ENCODE results near the gene PRR19.
A peak's percentile ranks its signal among the peaks of the same experiment; 100 is the strongest.
"Not testable (repeated sequence)": the region's sequence is repeated elsewhere in the genome, so short reads cannot be mapped to it uniquely, and the experiment has no call there.

Gene PRR19

DNA sequence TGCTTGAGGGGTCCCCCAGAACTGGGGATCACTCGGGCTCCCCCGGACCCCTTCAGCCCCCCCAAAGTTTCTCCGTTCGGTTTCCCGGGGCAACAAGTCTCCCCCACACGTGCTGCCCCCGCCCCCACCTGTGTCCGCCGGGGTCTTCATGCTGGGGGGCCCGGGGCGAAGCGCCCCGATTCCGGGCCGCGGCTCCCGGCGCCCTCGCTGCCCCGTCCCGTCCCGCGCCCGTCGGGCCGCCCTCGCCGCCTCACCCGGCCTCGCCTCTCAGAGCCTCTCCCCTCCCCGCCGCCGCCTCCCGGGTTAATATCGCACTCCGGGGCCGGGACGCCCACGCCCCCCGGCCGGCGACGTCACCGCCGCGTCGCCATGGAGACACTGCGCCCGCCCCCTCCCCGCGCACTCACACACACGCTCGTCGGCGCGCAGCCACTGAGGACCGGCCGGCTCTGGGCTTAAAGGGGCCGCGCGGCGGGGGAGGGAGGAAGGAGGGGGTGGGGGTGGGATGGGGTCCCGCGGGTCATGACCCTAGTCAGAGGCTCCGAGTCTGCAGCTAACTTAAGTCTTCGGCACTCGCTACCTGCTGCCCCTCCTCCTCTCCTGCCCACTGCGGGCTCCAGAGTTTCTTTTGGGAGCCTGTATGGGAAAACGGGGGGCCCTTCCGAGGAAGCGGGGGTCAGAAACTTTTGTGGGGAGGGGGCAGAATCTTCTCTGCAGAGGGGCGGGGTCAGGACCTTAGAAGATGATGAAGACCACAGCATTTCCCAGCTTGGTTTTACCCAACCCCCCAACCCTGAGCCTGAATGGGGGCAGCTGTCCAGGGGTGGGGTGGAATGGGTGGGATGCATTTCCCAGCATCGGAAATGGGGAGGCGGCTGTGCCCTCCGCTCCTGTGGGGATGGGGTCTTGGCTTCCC lies 46.8 kb upstream of the PRR19 start, which contains the start of gene ERF:
Gene ERF, minus strand, starts transcription at position 279 of the 916 bp plus-strand sequence. Its CDS starts 129 bp downstream, at position 150.
- Histone ChIP-seq H2BK120ac (ENCODE audit: low read depth, low read length) (peak within 1 kb of the TSS; percentile 79), H3K56ac (ENCODE audit: low read length) (peak within 1 kb of the TSS; percentile 97), H3K4me1 (ENCODE audit: control insufficient read depth, low read depth, low read length) (peaks cover 11% of the 10 kb centered on the region), H3K36me3 (ENCODE audit: control insufficient read depth, insufficient read depth, low read length) (no peaks in the 10 kb centered on the region), H3K18ac (ENCODE audit: low read length) (peak within 1 kb of the TSS; percentile 94), H3K79me2 (ENCODE audit: control insufficient read depth, insufficient read depth, low read length) (peaks cover 31% of the 10 kb centered on the region), H2BK15ac (replicated peaks; ENCODE audit: low read depth) (peak within 1 kb of the TSS; percentile 10), H2BK5ac (ENCODE audit: low read length) (peak within 1 kb of the TSS; percentile 88), H3K4me2 (ENCODE audit: low read length) (peak within 1 kb of the TSS; percentile 84), H3K4me3 (ENCODE audit: low read length) (peak within 1 kb of the TSS; percentile 88), H3K4ac (ENCODE audit: low read depth, low read length) (peak within 1 kb of the TSS; percentile 95), H3K79me1 (ENCODE audit: low read length) (peaks cover 15% of the 10 kb centered on the region), H3K27me3 (ENCODE audit: insufficient read depth, low read length, poor library complexity) (no peaks in the 10 kb centered on the region), H3K23ac (ENCODE audit: low read length) (peak within 1 kb of the TSS; percentile 97), H2AK5ac (ENCODE audit: low read length) (no peak within 1 kb of the TSS), H4K5ac (ENCODE audit: low read length) (no peak within 1 kb of the TSS), H4K8ac (ENCODE audit: low read depth, low read length) (peak within 1 kb of the TSS; percentile 87), H3K27ac (ENCODE audit: low read depth, low read length) (peak within 1 kb of the TSS; percentile 99), H3K9ac (ENCODE audit: low read length) (peak within 1 kb of the TSS; percentile 96)
- WGBS (ENCODE audit: extremely low coverage, insufficient coverage, low lambda C conversion rate) = no CpG with 5 or more reads among the region's 75 CpGs
- peak; percentile 94 for DNase-seq

DNA sequence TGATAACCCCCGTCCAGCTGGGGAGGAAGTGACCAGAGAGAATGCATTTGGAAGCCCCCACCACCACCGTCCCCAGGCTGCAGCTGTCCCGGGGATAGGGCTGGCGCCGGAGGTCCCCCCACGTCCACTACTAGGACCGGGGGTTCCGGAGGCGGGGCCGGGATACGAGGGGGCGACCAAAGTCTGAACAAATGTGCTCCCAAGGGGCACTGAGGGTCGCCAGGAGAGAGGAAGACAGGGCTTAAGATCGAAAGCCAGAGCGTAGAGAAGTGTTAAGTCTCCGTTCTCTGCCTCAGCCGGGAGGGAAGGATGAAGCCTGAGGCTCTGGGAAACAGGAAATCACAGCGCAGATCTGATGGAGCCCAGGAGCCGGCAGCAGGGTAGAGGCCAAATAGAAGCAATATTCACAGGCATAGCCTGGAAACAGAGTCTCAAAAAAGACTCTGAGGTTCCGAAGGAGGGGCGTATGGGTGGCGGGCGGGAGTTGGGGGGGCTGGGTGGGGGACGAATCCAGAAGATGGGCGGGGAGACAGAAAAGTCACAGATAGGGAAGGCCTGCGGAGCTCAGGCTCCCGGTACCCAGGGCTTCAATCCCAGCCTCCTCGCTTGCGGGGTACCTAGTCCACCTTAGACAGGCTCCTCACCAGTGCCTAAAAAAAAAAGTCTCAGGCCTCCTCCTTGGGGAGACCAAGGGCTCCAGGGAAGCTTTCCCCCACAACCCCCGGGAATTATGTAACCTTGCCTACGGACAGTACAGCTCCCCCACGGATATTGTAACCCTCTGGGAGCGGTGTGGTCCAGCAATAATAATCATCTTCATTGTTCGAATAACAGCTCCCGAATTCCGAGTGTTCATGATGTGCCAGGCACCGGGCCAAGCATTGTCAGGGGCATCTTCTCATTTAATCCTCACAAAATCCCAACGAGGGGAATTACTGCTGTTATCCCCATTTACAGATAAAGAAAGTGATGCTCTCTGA lies 45.9 kb upstream of the PRR19 start:
- Histone ChIP-seq H3K27ac (ENCODE audit: low read depth, low read length) (peak overlapping the region; percentile 99), H2BK120ac (ENCODE audit: low read depth, low read length) (peak overlapping the region; percentile 54), H4K8ac (ENCODE audit: low read depth, low read length) (no peak overlapping the region), H3K79me2 (ENCODE audit: control insufficient read depth, insufficient read depth, low read length) (peaks cover 25% of the 10 kb centered on the region), H3K27me3 (ENCODE audit: insufficient read depth, low read length, poor library complexity) (no peaks in the 10 kb centered on the region), H3K4me3 (ENCODE audit: low read length) (peak overlapping the region; percentile 39), H4K5ac (ENCODE audit: low read length) (no peak overlapping the region), H3K56ac (ENCODE audit: low read length) (peak overlapping the region; percentile 89), H2AK5ac (ENCODE audit: low read length) (no peak overlapping the region), H2BK15ac (replicated peaks; ENCODE audit: low read depth) (peak overlapping the region; percentile 10), H3K18ac (ENCODE audit: low read length) (peak overlapping the region; percentile 94), H3K79me1 (ENCODE audit: low read length) (peaks cover 10% of the 10 kb centered on the region), H3K36me3 (ENCODE audit: control insufficient read depth, insufficient read depth, low read length) (no peaks in the 10 kb centered on the region), H3K9ac (ENCODE audit: low read length) (peak overlapping the region; percentile 80), H3K23ac (ENCODE audit: low read length) (peak overlapping the region; percentile 45), H3K4me1 (ENCODE audit: control insufficient read depth, low read depth, low read length) (peaks cover 11% of the 10 kb centered on the region), H3K4ac (ENCODE audit: low read depth, low read length) (peak overlapping the region; percentile 89), H3K4me2 (ENCODE audit: low read length) (peak overlapping the region; percentile 84), H2BK5ac (ENCODE audit: low read length) (no peak overlapping the region)
- no CpG with 5 or more reads among the region's 38 CpGs for WGBS (ENCODE audit: extremely low coverage, insufficient coverage, low lambda C conversion rate)
- peak; percentile 87 for DNase-seq

DNA sequence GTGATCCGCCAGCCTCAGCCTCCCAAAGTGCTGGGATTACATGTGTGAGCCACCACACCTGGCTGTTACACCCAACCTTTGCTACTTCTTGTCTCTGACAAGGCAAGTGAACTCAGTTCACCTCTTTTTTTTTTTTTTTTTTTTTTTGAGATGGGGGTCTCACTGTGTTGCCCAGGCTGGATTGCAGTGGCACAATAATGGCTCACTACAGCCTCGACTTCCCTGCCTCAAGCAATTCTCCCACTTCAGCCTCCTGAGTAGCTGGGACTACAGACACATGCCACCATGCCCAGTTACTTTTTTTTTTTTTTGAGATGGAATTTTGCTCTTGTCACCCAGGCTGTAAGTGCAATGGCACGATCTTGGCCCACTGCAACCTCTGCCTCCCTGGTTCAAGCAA lies 44.1 kb upstream of the PRR19 start:
- H3K4ac ChIP-seq (ENCODE audit: low read depth, low read length); H3K4me1 ChIP-seq (ENCODE audit: control insufficient read depth, low read depth, low read length); H3K4me2 ChIP-seq (ENCODE audit: low read length); H3K27me3 ChIP-seq (ENCODE audit: insufficient read depth, low read length, poor library complexity); H4K5ac ChIP-seq (ENCODE audit: low read length); H2BK120ac ChIP-seq (ENCODE audit: low read depth, low read length); H2BK15ac ChIP-seq (replicated peaks; ENCODE audit: low read depth); H3K36me3 ChIP-seq (ENCODE audit: control insufficient read depth, insufficient read depth, low read length); H3K27ac ChIP-seq (ENCODE audit: low read depth, low read length); H3K23ac ChIP-seq (ENCODE audit: low read length); H3K18ac ChIP-seq (ENCODE audit: low read length); H3K56ac ChIP-seq (ENCODE audit: low read length); H3K79me1 ChIP-seq (ENCODE audit: low read length); H2BK5ac ChIP-seq (ENCODE audit: low read length); DNase-seq; H4K8ac ChIP-seq (ENCODE audit: low read depth, low read length); H2AK5ac ChIP-seq (ENCODE audit: low read length); H3K9ac ChIP-seq (ENCODE audit: low read length); H3K4me3 ChIP-seq (ENCODE audit: low read length): not testable (repeated sequence)
- no CpG with 5 or more reads among the region's 3 CpGs for WGBS (ENCODE audit: extremely low coverage, insufficient coverage, low lambda C conversion rate)
- peaks cover 10% of the 10 kb centered on the region for H3K79me2 ChIP-seq (ENCODE audit: control insufficient read depth, insufficient read depth, low read length)

DNA sequence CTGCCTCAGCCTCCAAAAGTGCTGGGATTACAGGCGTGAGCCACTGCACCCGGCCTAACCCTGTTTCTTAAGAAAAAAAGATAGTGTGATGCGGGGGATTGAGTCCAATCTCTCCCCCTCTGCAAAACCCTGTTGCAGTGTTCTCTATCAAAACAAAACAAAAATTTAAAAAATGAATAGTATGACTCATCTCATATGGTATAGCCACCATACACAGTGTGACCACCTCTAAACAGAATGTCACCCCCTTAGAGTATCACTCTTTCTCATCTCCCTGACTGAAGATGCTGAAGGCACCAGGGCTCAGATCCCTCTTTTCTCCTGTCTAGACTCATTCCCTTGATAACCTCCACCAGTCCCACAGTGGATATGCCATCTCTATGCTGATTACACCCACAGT lies 40.2 kb upstream of the PRR19 start:
- Histone ChIP-seq H3K23ac (ENCODE audit: low read length) (no peak overlapping the region), H2BK15ac (replicated peaks; ENCODE audit: low read depth) (no peak overlapping the region), H4K8ac (ENCODE audit: low read depth, low read length) (no peak overlapping the region), H3K27me3 (ENCODE audit: insufficient read depth, low read length, poor library complexity) (no peaks in the 10 kb centered on the region), H3K4me2 (ENCODE audit: low read length) (no peak overlapping the region), H3K79me1 (ENCODE audit: low read length) (no peaks in the 10 kb centered on the region), H2BK120ac (ENCODE audit: low read depth, low read length) (no peak overlapping the region), H3K36me3 (ENCODE audit: control insufficient read depth, insufficient read depth, low read length) (no peaks in the 10 kb centered on the region), H2AK5ac (ENCODE audit: low read length) (no peak overlapping the region), H4K5ac (ENCODE audit: low read length) (no peak overlapping the region), H3K56ac (ENCODE audit: low read length) (no peak overlapping the region), H3K4ac (ENCODE audit: low read depth, low read length) (no peak overlapping the region), H3K4me1 (ENCODE audit: control insufficient read depth, low read depth, low read length) (no peaks in the 10 kb centered on the region), H3K4me3 (ENCODE audit: low read length) (no peak overlapping the region), H3K9ac (ENCODE audit: low read length) (no peak overlapping the region), H3K27ac (ENCODE audit: low read depth, low read length) (no peak overlapping the region), H2BK5ac (ENCODE audit: low read length) (no peak overlapping the region), H3K18ac (ENCODE audit: low read length) (no peak overlapping the region), H3K79me2 (ENCODE audit: control insufficient read depth, insufficient read depth, low read length) (no peaks in the 10 kb centered on the region)
- no CpG with 5 or more reads among the region's 3 CpGs for WGBS (ENCODE audit: extremely low coverage, insufficient coverage, low lambda C conversion rate)
- DNase-seq = no peak

DNA sequence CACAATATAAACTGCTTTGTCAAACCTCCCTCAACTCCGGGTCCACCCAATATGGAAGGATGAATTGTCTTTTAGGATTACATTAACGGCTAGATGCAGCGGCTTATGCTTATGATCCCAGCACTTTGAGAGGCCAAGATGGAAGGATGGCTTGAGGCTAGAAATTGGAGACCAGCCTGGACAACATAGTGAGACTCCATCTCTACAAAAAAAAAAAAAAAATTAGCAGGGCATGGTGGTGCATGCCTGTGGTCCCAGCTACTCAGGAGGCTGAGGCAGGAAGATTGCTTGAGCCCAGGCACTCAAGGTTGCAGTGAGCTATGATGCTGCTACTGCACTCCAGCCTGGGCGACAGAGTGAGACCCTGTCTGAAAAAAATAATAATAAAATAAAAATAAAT lies 35.8 kb upstream of the PRR19 start:
- H3K27me3 ChIP-seq (ENCODE audit: insufficient read depth, low read length, poor library complexity); H3K79me2 ChIP-seq (ENCODE audit: control insufficient read depth, insufficient read depth, low read length); H2BK5ac ChIP-seq (ENCODE audit: low read length); H3K4me2 ChIP-seq (ENCODE audit: low read length); H3K18ac ChIP-seq (ENCODE audit: low read length); H4K5ac ChIP-seq (ENCODE audit: low read length); H4K8ac ChIP-seq (ENCODE audit: low read depth, low read length); H3K79me1 ChIP-seq (ENCODE audit: low read length); H2AK5ac ChIP-seq (ENCODE audit: low read length); H3K23ac ChIP-seq (ENCODE audit: low read length); H3K4me1 ChIP-seq (ENCODE audit: control insufficient read depth, low read depth, low read length); H3K4me3 ChIP-seq (ENCODE audit: low read length); H3K4ac ChIP-seq (ENCODE audit: low read depth, low read length); H2BK15ac ChIP-seq (replicated peaks; ENCODE audit: low read depth); DNase-seq; H3K27ac ChIP-seq (ENCODE audit: low read depth, low read length); H3K56ac ChIP-seq (ENCODE audit: low read length); H2BK120ac ChIP-seq (ENCODE audit: low read depth, low read length); H3K9ac ChIP-seq (ENCODE audit: low read length); H3K36me3 ChIP-seq (ENCODE audit: control insufficient read depth, insufficient read depth, low read length): not testable (repeated sequence)
- WGBS (ENCODE audit: extremely low coverage, insufficient coverage, low lambda C conversion rate) = no CpG with 5 or more reads among the region's 4 CpGs
